OCI-LY1 (cell line): ENCODE data around the gene STX18.

Experiments
- CTCF ChIP-seq: fragments of 200-600 bp; sonication (generic), shearing (Covaris generic); IDR thresholded peaks from 2 replicates; pipeline ENCODE4 v1.5.1; 2017; ENCODE audit warnings: mild to moderate bottlenecking, antibody characterized with exemption, low read length, moderate library complexity, mixed read lengths
- EZH2 ChIP-seq: fragments of 200-600 bp; sonication (generic), shearing (Covaris generic); IDR thresholded peaks from 2 replicates; pipeline ENCODE4 v1.8.0; 2017; ENCODE audit warnings: borderline replicate concordance, mixed run types, mild to moderate bottlenecking, antibody characterized with exemption, low read length, moderate library complexity, mixed read lengths

GRCh38 chr4:4521731-4522130 is 20.1 kb downstream of the STX18 start:
- TF ChIP-seq EZH2 = no peak
- no peak for TF ChIP-seq CTCF
